Smooth muscle cell (in vitro differentiated cells): Measurements from ENCODE around the gene STYXL2. TPM values are rescaled to one million over a fixed set of nuclear protein-coding genes. Genes with fewer than 3 reads are reported as not detected.

Experiments
- DNase-seq: peaks from one replicate; lab custom pipeline; 2025; ENCODE audit not compliant: unreplicated experiment; lab: John Stamatoyannopoulos, UW
- H2AFZ ChIP-seq: fragments of 200-600 bp; sonication (generic); 2 replicates; pipeline ENCODE4 v1.6.0; 2016; ENCODE audit warnings: antibody characterized with exemption, low read depth, mild to moderate bottlenecking
- H3F3A ChIP-seq: fragments of 200-600 bp; sonication (generic); 2 replicates; pipeline ENCODE4 v1.6.0; 2017; ENCODE audit warnings: antibody characterized with exemption, low read depth
- H3K27ac ChIP-seq: fragments of 200-600 bp; sonication (generic); 2 replicates; pipeline ENCODE4 v1.5.1; 2016; ENCODE audit warnings: low read depth, mild to moderate bottlenecking
- H3K27me3 ChIP-seq: fragments of 200-600 bp; sonication (generic); 2 replicates; pipeline ENCODE4 v1.6.1; 2016; ENCODE audit warnings: low read depth, mild to moderate bottlenecking
- H3K36me3 ChIP-seq: fragments of 200-600 bp; sonication (generic); 2 replicates; pipeline ENCODE4 v1.5.1; 2016; ENCODE audit warnings: low read depth
- H3K4me1 ChIP-seq: fragments of 200-600 bp; sonication (generic); 2 replicates; pipeline ENCODE4 v1.5.1; 2016; ENCODE audit warnings: low read depth
- H3K4me2 ChIP-seq: fragments of 200-600 bp; sonication (generic); 2 replicates; pipeline ENCODE4 v1.6.0; 2016; ENCODE audit warnings: mild to moderate bottlenecking
- H3K4me3 ChIP-seq: fragments of 200-600 bp; sonication (generic); 2 replicates; pipeline ENCODE4 v1.5.1; 2016; ENCODE audit warnings: mild to moderate bottlenecking
- H3K79me2 ChIP-seq: fragments of 200-600 bp; sonication (generic); 2 replicates; pipeline ENCODE4 v1.6.0; 2016; ENCODE audit warnings: low read depth, mild to moderate bottlenecking
- H3K9ac ChIP-seq: fragments of 200-600 bp; sonication (generic); 2 replicates; pipeline ENCODE4 v1.6.0; 2016; ENCODE audit warnings: low read depth
- H3K9me3 ChIP-seq: fragments of 200-600 bp; sonication (generic); replicated peaks from 2 replicates; pipeline ENCODE4 v1.5.1; 2016; ENCODE audit warnings: low read depth
- H4K20me1 ChIP-seq: fragments of 200-600 bp; sonication (generic); 2 replicates; pipeline ENCODE4 v1.6.0; 2016; ENCODE audit warnings: low read depth
- CTCF ChIP-seq: fragments of 200-600 bp; sonication (generic); IDR thresholded peaks from 2 replicates; pipeline ENCODE4 v1.5.1; 2017; ENCODE audit warnings: borderline replicate concordance, mild to moderate bottlenecking, antibody characterized with exemption; ENCODE audit not compliant: insufficient read depth, poor library complexity, severe bottlenecking
- WGBS: methylation state at CpG from one replicate; pipeline ENCODE4 v1.1.7; 2016; ENCODE audit warnings: low lambda C conversion rate; 5-methylcytosine and 5-hydroxymethylcytosine counted together
- polyA plus RNA-seq: library from polyadenylated mRNA; unstranded; fragments of >200 nt; fragmentation: Nextera tagmentation; extraction: Ambion mirVana; gene quantifications from 2 replicates; pipeline ENCODE4 v1.2.1, GENCODE V29; 2016
- total RNA-seq: library from RNA; depleted of rRNA; stranded (reverse); fragments of >200 nt; gene quantifications from 2 replicates; pipeline ENCODE4 v1.2.3, GENCODE V29; 2014

STYXL2 gene
- total and polyA plus RNA-seq, 2 experiments from 2014 or later = 0.13 to 0.74 TPM

DNA sequence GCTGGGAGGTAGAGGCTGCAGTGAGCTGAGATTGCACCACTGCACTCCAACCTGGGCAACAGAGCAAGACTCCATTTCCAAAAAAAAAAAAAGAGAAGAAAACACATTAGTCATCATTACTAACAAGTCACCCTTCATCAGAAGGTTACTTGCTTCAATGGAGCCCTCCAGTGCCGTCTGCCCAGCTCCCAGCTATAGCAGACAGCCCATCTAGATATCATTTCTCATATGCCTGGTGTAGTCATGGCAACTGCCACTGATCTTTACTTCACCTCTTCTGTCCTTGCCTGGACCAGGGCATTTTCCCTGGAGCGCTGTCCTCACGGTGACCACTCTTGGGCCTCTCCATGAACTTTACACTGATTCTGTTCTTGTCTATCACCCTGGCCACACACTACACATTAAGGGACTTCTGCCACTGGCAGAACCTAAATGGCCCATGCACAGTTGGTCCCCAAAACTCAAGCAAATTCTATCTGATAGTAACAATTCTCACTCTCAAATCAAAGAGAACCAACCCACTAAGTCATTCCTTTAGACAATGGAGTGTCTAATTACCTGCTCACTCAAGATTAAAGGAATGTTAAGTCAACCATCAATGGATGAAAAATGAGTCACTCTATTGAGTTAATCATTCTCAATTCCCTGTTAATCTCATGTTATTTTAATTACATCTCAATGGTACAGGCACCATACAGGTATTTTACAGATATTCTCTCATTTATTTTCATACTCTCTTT lies 16.6 kb upstream of the STYXL2 start:
- H3K79me2 ChIP-seq = no peaks in the 10 kb centered on the region
- WGBS = 94% methylated on average over 3 of the region's 3 CpGs
- peaks cover 4% of the 10 kb centered on the region for H3K27me3 ChIP-seq

GRCh38 chr1:167077868-167078210 lies 16.0 kb upstream of the STYXL2 start:
- Histone ChIP-seq H3K9me3 (no peaks in the 10 kb centered on the region), H3F3A (no peaks in the 10 kb centered on the region), H3K27ac (no peak overlapping the region), H3K4me3 (no peak overlapping the region), H3K79me2 (no peaks in the 10 kb centered on the region), H2AFZ (no peak overlapping the region), H4K20me1 (no peaks in the 10 kb centered on the region), H3K27me3 (peaks cover 4% of the 10 kb centered on the region), H3K36me3 (no peaks in the 10 kb centered on the region), H3K9ac (no peak overlapping the region), H3K4me1 (peaks cover 3% of the 10 kb centered on the region), H3K4me2 (no peak overlapping the region)
- no peak for TF ChIP-seq CTCF
- DNase-seq = no peak

More for the DNA sequence above, 16.6 kb upstream of the STYXL2 start:
- Histone ChIP-seq H3K9ac (no peak overlapping the region), H3K4me3 (no peak overlapping the region), H2AFZ (no peak overlapping the region), H3K36me3 (no peaks in the 10 kb centered on the region), H3K4me1 (peaks cover 3% of the 10 kb centered on the region), H3K4me2 (no peak overlapping the region), H3K9me3 (no peaks in the 10 kb centered on the region), H3F3A (no peaks in the 10 kb centered on the region), H4K20me1 (no peaks in the 10 kb centered on the region), H3K27ac (no peak overlapping the region)
- no peak for TF ChIP-seq CTCF
- no peak for DNase-seq

GRCh38 chr1:167081594-167082156 lies 12.2 kb upstream of the STYXL2 start:
- H3K27me3 ChIP-seq = peaks cover 4% of the 10 kb centered on the region
- no peak overlapping the region for H3K9ac ChIP-seq
- H3K79me2 ChIP-seq = no peaks in the 10 kb centered on the region
- H3K4me1 ChIP-seq = no peaks in the 10 kb centered on the region
- 88% methylated on average over 8 of the region's 8 CpGs for WGBS
- DNase-seq = no peak
- no peak overlapping the region for H3K4me2 ChIP-seq
- no peak overlapping the region for H3K4me3 ChIP-seq
- H3K9me3 ChIP-seq = no peaks in the 10 kb centered on the region
- H4K20me1 ChIP-seq = no peaks in the 10 kb centered on the region
- no peak overlapping the region for H3K27ac ChIP-seq
- no peak for TF ChIP-seq CTCF
- no peaks in the 10 kb centered on the region for H3K36me3 ChIP-seq
- no peaks in the 10 kb centered on the region for H3F3A ChIP-seq
- no peak overlapping the region for H2AFZ ChIP-seq

GRCh38 chr1:167082511-167083027 lies 11.3 kb upstream of the STYXL2 start:
- Histone ChIP-seq H3K27ac (no peak overlapping the region), H4K20me1 (no peaks in the 10 kb centered on the region), H3F3A (no peaks in the 10 kb centered on the region), H3K36me3 (no peaks in the 10 kb centered on the region), H3K4me1 (no peaks in the 10 kb centered on the region), H3K4me3 (no peak overlapping the region), H3K4me2 (no peak overlapping the region), H3K9me3 (no peaks in the 10 kb centered on the region), H2AFZ (no peak overlapping the region), H3K79me2 (no peaks in the 10 kb centered on the region), H3K9ac (no peak overlapping the region), H3K27me3 (peaks cover 4% of the 10 kb centered on the region)
- no peak for TF ChIP-seq CTCF
- DNase-seq = no peak
- 72% methylated on average over 11 of the region's 11 CpGs for WGBS
